Measurements from ENCODE around the gene NRG3.

- no peak for TF ChIP-seq CTCF (IDR thresholded peaks at IDR 0.05)
- no peak for TF ChIP-seq POLR2A (IDR thresholded peaks at IDR 0.05)
Measured at GRCh38 chr10:82394122-82394521, 519.1 kb downstream of the NRG3 start.

Measured in testis (tissue), 2 donors.